LNCAP (cell line): ENCODE data around the gene CPXM1.

Experiments used
- TF ChIP-seq, protein P1 (sequence below): fragments of 450-650 bp; IDR thresholded peaks from 2 replicates; pipeline ENCODE4 v1.5.1; 2017; ENCODE audit warnings: mild to moderate bottlenecking

CPXM1 gene

DNA sequence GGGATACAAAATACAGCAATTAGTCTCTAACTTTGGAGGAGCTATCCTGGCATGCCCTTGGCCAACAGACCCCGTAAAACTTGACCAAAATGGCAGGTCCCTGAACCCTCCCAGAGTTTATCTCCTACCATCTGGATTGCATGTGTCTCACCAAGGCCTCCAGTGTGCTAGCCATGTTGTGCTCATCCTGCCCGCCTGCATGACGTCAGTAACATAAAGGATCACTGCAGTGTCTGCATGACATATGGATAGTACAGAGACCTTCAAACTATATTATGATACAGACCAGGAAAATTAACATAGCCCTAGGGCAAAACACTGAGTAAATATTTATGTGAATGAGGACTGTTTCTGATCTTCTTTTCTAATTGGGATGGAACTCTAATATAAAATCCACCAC lies 25.3 kb downstream of the CPXM1 start:
- TF ChIP-seq, protein P1, sequence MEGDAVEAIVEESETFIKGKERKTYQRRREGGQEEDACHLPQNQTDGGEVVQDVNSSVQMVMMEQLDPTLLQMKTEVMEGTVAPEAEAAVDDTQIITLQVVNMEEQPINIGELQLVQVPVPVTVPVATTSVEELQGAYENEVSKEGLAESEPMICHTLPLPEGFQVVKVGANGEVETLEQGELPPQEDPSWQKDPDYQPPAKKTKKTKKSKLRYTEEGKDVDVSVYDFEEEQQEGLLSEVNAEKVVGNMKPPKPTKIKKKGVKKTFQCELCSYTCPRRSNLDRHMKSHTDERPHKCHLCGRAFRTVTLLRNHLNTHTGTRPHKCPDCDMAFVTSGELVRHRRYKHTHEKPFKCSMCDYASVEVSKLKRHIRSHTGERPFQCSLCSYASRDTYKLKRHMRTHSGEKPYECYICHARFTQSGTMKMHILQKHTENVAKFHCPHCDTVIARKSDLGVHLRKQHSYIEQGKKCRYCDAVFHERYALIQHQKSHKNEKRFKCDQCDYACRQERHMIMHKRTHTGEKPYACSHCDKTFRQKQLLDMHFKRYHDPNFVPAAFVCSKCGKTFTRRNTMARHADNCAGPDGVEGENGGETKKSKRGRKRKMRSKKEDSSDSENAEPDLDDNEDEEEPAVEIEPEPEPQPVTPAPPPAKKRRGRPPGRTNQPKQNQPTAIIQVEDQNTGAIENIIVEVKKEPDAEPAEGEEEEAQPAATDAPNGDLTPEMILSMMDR: no peak

DNA sequence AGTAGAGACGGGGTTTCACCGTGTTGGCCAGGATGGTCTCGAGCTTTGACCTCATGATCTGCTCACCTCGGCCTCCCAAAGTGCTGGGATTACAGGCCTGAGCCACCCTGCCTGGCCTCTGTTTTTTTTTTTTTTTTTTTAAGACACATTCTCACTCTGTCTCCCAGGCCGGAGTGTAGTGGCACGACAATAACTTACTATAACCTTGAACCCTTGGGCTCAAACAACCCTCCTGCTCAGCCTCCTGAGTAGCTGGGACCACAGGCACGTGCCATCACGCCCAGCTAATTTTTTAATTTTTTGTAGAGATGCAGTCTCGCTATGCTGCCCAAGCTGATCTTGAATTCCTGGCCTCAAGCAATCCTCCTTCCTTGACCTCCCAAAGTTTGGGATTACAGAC lies 26.6 kb downstream of the CPXM1 start:
- TF ChIP-seq, protein P1: no peak

DNA sequence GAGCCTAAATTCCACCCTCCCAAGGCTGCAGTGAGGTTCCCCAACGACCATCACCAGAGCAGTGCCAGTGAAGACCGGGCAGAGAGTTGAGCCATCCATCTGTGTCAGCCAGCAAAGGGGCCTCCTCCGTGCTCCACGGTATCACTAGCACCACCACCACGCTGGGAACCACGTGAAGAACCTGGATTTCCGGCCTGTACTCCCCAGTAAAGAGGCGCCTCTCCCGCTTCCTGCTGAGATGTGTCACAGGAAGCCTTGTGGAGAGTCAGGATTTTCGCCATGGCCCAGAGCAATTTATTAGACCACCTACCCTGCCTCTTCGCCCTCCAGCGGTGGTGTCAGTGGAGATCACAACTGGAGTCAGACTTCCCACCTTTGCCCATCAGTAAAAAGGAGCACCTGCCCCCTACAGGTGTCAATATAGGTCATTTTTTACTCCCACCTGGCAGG lies 28.8 kb downstream of the CPXM1 start:
- TF ChIP-seq, protein P1: no peak

DNA sequence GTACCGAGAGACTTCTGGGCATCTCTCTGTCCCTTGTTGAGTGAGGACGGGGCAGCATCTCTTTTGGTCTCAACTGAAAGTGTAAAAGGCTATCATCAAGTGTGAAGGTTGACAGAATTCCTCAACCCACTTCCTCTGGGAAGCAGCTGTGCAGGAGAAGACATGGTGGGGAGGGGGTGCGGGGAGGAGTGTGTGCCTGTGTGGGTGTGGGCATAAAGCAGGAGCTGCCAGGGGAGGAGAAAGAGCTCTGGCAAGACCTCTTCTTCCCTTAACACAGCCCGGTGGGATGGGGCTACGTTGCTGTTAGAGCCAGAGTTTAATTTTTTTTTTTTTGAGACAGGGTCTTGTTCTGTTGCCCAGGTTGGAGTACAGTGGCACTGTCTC lies 31.8 kb downstream of the CPXM1 start:
- TF ChIP-seq, protein P1: no peak

DNA sequence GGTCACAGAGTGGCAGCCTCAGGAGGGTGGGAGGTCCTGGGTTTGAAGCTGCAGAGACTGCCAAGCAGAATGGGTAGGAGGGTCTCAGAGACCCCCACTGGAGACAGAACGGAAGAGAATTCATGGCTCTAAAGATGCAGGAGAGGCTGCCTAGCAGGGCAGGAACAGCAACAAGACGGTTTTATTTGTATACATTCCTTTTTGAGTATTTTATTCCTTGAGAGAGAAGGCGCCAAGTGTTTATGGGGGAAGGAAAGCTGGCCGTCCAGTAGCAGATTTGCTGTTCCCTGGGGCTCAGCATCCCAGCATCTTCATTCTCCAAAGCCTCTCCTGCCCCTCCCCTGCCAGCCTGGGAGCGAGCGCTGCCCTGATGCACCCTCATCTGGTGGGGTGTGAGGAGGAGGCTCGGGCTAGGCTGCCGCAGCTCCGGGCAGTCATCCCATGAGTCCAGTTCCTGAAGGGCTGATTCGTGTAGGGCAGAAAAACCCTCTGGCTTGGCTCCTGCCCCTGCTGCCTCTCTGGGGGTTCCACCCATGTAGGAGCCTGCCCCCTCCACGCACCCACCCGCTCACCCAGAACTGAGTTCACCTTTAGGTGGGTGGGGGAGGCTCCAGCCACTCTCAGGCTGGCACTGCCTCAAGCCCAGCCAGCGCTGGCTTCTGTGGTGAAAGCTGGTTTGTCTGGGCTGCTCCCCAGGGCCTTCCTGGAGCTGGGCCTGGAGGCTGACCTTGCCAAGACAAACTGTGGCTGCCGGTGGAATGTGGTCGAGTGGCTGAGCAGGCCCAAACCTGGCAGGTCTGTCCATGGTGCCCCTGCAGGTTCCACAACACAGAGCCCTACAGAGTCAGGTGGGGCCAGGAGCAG lies 32.4 kb downstream of the CPXM1 start:
- TF ChIP-seq, protein P1: no peak

DNA sequence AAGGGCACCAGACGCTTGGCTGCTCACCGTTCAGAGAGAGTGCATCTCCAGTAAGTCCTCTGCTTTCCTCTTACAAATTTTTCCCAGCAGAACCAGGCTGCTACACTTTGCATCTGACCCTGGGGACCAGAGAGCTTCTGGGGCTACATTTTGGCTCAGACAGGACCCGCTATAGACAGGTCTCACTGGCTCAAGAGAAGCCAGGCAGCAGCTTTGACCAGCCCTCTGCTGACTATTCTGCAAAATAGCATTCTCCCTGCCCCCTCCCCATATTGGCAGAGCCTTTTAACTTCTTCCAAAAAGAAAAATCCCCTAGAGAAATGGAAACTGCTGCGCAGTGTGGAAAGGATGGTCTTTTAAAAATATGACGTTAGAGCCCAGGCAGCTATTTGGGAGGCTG lies 37.2 kb downstream of the CPXM1 start:
- TF ChIP-seq, protein P1: no peak

DNA sequence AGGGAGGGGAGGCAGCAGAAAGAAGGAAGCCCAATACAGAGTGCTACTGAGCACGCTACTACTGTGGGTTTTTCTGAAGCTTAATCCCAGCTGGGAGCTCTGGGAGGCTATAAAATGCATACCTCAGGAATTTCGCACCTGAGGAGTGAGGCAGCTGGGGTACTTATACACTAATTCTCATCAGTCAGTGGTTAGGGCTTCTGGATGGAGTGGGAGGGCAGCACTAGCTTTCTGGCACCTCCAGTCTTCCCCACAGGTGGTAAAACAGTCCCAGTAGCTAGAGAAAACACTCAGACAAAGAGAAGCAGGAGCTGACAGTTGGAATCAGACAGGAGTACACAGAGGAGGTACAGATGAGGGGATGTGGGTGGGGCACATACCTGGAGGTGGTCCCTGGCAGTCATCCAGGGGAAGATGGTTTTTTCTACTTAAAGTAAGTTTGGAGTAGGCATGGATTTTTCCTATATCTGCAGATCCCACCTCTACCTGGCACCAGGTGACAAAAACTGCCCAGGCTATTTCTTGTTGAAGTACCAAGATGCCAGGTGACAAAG lies 37.8 kb downstream of the CPXM1 start:
- TF ChIP-seq, protein P1: no peak
